HG03064 (cell line): ENCODE measurements around the gene CLSTN2.
A peak's percentile ranks its signal among the peaks of the same experiment; 100 is the strongest.

ENCODE experiments used
- ATAC-seq: cut with Tn5 transposase; IDR thresholded peaks from one replicate; pipeline ENCODE4 v1.9.1; 2021; ENCODE audit warnings: low read depth; ENCODE audit not compliant: unreplicated experiment

CLSTN2 gene

GRCh38 chr3:140143367-140144069 is 208.5 kb downstream of the CLSTN2 start:
- no peak for ATAC-seq

GRCh38 chr3:140145528-140145927 is 210.5 kb downstream of the CLSTN2 start:
- no peak for ATAC-seq

GRCh38 chr3:140146668-140147067 is 211.7 kb downstream of the CLSTN2 start:
- no peak for ATAC-seq

- ATAC-seq: no peak
Observed at GRCh38 chr3:140147965-140148490, 213.0 kb downstream of the CLSTN2 start.

- ATAC-seq: no peak
Observed at GRCh38 chr3:140148824-140149390, 213.9 kb downstream of the CLSTN2 start.

GRCh38 chr3:140151321-140151720 is 216.3 kb downstream of the CLSTN2 start:
- no peak for ATAC-seq

- ATAC-seq: no peak
Observed at GRCh38 chr3:140152851-140153639, 218.1 kb downstream of the CLSTN2 start.

- no peak for ATAC-seq
Observed at GRCh38 chr3:140153736-140154135, 218.8 kb downstream of the CLSTN2 start.

GRCh38 chr3:140157161-140157560 is 222.2 kb downstream of the CLSTN2 start:
- ATAC-seq: no peak

GRCh38 chr3:140159646-140160045 is 224.7 kb downstream of the CLSTN2 start:
- no peak for ATAC-seq

- no peak for ATAC-seq
Observed at GRCh38 chr3:140160553-140160952, 225.6 kb downstream of the CLSTN2 start.

GRCh38 chr3:140162551-140162950 is 227.6 kb downstream of the CLSTN2 start:
- no peak for ATAC-seq

GRCh38 chr3:140163159-140163763 is 228.3 kb downstream of the CLSTN2 start:
- ATAC-seq: no peak

- no peak for ATAC-seq
Observed at GRCh38 chr3:140164156-140164555, 229.2 kb downstream of the CLSTN2 start.

- no peak for ATAC-seq
Observed at GRCh38 chr3:140164922-140165590, 230.1 kb downstream of the CLSTN2 start.

- ATAC-seq: no peak
Observed at GRCh38 chr3:140165781-140166180, 230.8 kb downstream of the CLSTN2 start.

GRCh38 chr3:140166861-140167599 is 232.0 kb downstream of the CLSTN2 start:
- no peak for ATAC-seq

- no peak for ATAC-seq
Observed at GRCh38 chr3:140167600-140168281, 232.8 kb downstream of the CLSTN2 start.

- peak; percentile 99 for ATAC-seq
Observed at GRCh38 chr3:140170612-140171011, 235.6 kb downstream of the CLSTN2 start.
